ENCODE measurements around the gene MACO1.

GRCh38 chr1:25545767-25546166, 115.1 kb downstream of the MACO1 start:
- TF ChIP-seq, protein P1, sequence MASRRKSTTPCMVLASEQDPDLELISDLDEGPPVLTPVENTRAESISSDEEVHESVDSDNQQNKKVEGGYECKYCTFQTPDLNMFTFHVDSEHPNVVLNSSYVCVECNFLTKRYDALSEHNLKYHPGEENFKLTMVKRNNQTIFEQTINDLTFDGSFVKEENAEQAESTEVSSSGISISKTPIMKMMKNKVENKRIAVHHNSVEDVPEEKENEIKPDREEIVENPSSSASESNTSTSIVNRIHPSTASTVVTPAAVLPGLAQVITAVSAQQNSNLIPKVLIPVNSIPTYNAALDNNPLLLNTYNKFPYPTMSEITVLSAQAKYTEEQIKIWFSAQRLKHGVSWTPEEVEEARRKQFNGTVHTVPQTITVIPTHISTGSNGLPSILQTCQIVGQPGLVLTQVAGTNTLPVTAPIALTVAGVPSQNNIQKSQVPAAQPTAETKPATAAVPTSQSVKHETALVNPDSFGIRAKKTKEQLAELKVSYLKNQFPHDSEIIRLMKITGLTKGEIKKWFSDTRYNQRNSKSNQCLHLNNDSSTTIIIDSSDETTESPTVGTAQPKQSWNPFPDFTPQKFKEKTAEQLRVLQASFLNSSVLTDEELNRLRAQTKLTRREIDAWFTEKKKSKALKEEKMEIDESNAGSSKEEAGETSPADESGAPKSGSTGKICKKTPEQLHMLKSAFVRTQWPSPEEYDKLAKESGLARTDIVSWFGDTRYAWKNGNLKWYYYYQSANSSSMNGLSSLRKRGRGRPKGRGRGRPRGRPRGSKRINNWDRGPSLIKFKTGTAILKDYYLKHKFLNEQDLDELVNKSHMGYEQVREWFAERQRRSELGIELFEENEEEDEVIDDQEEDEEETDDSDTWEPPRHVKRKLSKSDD (CRISPR knock-in tag; IDR thresholded peaks at IDR 0.05; ENCODE audit: low read depth): no peak
- TF ChIP-seq IRF2 (CRISPR knock-in tag; IDR thresholded peaks at IDR 0.05) (no peak), CTCF (CRISPR knock-in tag; IDR thresholded peaks at IDR 0.05) (no peak), GTF2F1 (IDR thresholded peaks at IDR 0.05; ENCODE audit: low read length) (no peak), MTF1 (CRISPR knock-in tag; IDR thresholded peaks at IDR 0.05) (no peak), MAF1 (CRISPR knock-in tag; IDR thresholded peaks at IDR 0.05; ENCODE audit: borderline replicate concordance) (no peak), SP1 (IDR thresholded peaks at IDR 0.05) (no peak), SP1 (CRISPR knock-in tag; IDR thresholded peaks at IDR 0.05) (no peak), TAF1 (CRISPR knock-in tag; IDR thresholded peaks at IDR 0.05) (no peak), BCLAF1 (IDR thresholded peaks at IDR 0.05) (no peak)
- TF ChIP-seq, protein P2, sequence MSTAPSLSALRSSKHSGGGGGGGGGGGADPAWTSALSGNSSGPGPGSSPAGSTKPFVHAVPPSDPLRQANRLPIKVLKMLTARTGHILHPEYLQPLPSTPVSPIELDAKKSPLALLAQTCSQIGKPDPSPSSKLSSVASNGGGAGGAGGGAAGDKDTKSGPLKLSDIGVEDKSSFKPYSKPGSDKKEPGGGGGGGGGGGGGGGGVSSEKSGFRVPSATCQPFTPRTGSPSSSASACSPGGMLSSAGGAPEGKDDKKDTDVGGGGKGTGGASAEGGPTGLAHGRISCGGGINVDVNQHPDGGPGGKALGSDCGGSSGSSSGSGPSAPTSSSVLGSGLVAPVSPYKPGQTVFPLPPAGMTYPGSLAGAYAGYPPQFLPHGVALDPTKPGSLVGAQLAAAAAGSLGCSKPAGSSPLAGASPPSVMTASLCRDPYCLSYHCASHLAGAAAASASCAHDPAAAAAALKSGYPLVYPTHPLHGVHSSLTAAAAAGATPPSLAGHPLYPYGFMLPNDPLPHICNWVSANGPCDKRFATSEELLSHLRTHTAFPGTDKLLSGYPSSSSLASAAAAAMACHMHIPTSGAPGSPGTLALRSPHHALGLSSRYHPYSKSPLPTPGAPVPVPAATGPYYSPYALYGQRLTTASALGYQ (CRISPR knock-in tag; IDR thresholded peaks at IDR 0.05): no peak

Data from HepG2 (cell line).